Natural killer cell (primary cell): ENCODE measurements around the gene RAX2. TPM values are rescaled to one million over a fixed set of nuclear protein-coding genes. Genes with fewer than 3 reads are reported as not detected.
A peak's percentile ranks its signal among the peaks of the same experiment; 100 is the strongest.

Source experiments
- ATAC-seq, 3 donors: fragments of 150-1000 bp in 2 of 3; fragments of 200-7000 bp in 1 of 3; cut with Tn5 transposase; 1 replicate in 1 of 3; 2 replicates in 2 of 3; pipeline ENCODE4 v1.10.0; 2021; ENCODE audit warnings: mild to moderate bottlenecking in 2 of 3, moderate library complexity in 2 of 3
- DNase-seq, 2 donors: peaks; one replicate each; pipeline versions ENCODE4 v3.0.0 to v3.0.0-alpha.2; 2013 to 2021; ENCODE audit warnings: mixed read lengths in 1 of 2
- H3K27ac ChIP-seq: one replicate; pipeline ENCODE4 v1.5.1; 2013; ENCODE audit warnings: mild to moderate bottlenecking, low read length
- H3K27me3 ChIP-seq: one replicate; pipeline ENCODE4 v1.6.1; 2013; ENCODE audit warnings: low read length; ENCODE audit not compliant: control insufficient read depth, insufficient read depth
- H3K36me3 ChIP-seq: one replicate; pipeline ENCODE4 v1.6.1; 2013; ENCODE audit warnings: low read length; ENCODE audit not compliant: control insufficient read depth, insufficient read depth
- H3K4me1 ChIP-seq: one replicate; pipeline ENCODE4 v1.6.1; 2013; ENCODE audit warnings: low read length; ENCODE audit not compliant: control insufficient read depth, insufficient read depth
- H3K4me3 ChIP-seq: one replicate; pipeline ENCODE4 v1.5.1; 2013; ENCODE audit warnings: low read length
- H3K9me3 ChIP-seq: one replicate; pipeline ENCODE4 v1.6.1; 2013; ENCODE audit warnings: low read length; ENCODE audit not compliant: control insufficient read depth, insufficient read depth
- H3K27ac Mint-ChIP-seq, 2 donors: one replicate each; pipeline ENCODE4 v1.8.0; 2022; ENCODE audit warnings: mild to moderate bottlenecking in 2 of 2, mixed read lengths in 2 of 2, moderate library complexity in 1 of 2
- H3K27me3 Mint-ChIP-seq, 2 donors: one replicate each; pipeline ENCODE4 v1.8.0; 2022; ENCODE audit warnings: low read depth in 2 of 2, mixed read lengths in 2 of 2
- H3K36me3 Mint-ChIP-seq: one replicate; pipeline ENCODE4 v1.8.0; 2022; ENCODE audit warnings: mixed read lengths
- H3K4me1 Mint-ChIP-seq, 2 donors: one replicate each; pipeline ENCODE4 v1.8.0; 2022; ENCODE audit warnings: mixed read lengths in 2 of 2
- H3K4me3 Mint-ChIP-seq: one replicate; pipeline ENCODE4 v1.8.0; 2022; ENCODE audit warnings: mild to moderate bottlenecking, moderate library complexity, mixed read lengths
- H3K9me3 Mint-ChIP-seq, 2 donors: one replicate each; pipeline ENCODE4 v1.8.0; 2022; ENCODE audit warnings: mixed read lengths in 2 of 2
- CTCF ChIP-seq: fragments of 200-600 bp; IDR thresholded peaks from one replicate; pipeline ENCODE4 v1.8.0; 2022; ENCODE audit warnings: antibody characterized with exemption
- WGBS: methylation state at CpG from one replicate; pipeline ENCODE4 v1.1.7; 2013; ENCODE audit warnings: missing lambda C conversion rate; ENCODE audit not compliant: insufficient coverage; 5-methylcytosine and 5-hydroxymethylcytosine counted together
- intact Hi-C: fragments of 100-400 bp; cut with micrococcal nuclease; formaldehyde crosslinking; loops from one replicate; pipeline ENCODE4 v1.14.2; 2022
- total RNA-seq, 4 donors: library from RNA; stranded (reverse); fragments of 120-200 nt in 1 of 4; gene quantifications; one replicate each; pipeline versions ENCODE4 v1.2.3 to v1.2.4, GENCODE V29; 2013 to 2022

The RAX2 gene
- total RNA-seq, 3 donors from 2014 or later (not counting 1 experiment from before 2014, with no cell fraction given), result not detected

GRCh38 chr19:3765121-3765520 lies 6.9 kb downstream of the RAX2 start:
- H3K9me3 Mint-ChIP-seq, result no peaks in the 10 kb centered on the region
- ATAC-seq (no peak), DNase-seq (no peak)
- H3K36me3 Mint-ChIP-seq, result no peaks in the 10 kb centered on the region
- no peaks in the 10 kb centered on the region for H3K27me3 Mint-ChIP-seq
- H3K4me1 ChIP-seq, result peaks cover 27% of the 10 kb centered on the region
- H3K36me3 ChIP-seq, result peaks cover 29% of the 10 kb centered on the region
- H3K4me3 Mint-ChIP-seq, result no peak overlapping the region
- WGBS, result 94% methylated on average over 12 of the region's 12 CpGs
- no peak overlapping the region for H3K4me3 ChIP-seq
- TF ChIP-seq CTCF, result no peak
- no peaks in the 10 kb centered on the region for H3K9me3 ChIP-seq
- H3K27ac Mint-ChIP-seq, result no peak overlapping the region
- peaks cover 27 to 34% of the 10 kb centered on the region in 2 donors for H3K4me1 Mint-ChIP-seq
- intact Hi-C loops, result no loop called here
- H3K27me3 ChIP-seq, result no peaks in the 10 kb centered on the region
- no peak overlapping the region for H3K27ac ChIP-seq

DNA sequence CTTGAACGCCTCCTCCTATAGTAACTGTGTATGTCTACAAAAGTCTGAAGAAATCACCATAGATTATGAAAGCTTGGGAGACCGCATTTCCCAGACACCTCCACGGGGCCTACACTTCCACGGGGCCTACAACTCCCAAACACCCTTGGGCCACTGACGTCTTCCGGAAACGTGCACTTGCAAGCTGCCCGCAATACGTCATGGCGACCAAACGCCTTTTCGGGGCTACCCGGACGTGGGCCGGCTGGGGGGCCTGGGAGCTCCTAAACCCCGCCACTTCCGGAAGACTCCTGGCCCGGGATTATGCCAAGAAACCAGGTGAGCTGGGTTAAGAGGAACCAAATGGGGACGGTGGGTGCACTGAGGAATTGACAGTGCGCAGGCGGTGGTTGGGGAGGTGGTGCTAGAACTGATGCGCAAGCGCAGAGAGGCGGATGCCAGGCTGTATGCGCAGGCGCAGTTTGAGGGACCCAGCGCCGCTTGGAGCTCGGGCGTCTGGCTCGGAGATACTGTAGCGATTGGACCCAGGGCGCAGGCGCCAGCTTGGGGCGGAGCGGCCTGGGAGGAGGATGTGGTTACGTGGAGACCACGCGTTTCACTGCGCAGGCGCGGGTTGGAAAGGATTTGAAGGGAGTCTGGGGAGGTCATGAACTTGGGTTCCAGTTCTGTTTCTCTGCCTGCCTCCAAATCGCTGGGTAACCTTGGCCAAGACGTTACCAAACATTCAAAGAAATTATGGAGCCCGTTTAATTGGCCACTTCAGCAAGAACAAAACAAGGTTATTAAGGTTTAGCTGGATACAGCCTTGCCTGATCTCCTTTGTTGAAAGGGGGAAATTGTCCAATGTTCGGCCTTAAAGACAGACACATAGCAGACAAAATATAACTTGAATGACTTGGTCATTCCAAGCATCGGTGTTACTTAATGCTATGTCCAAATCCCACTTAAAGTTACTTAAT lies 9.2 kb downstream of the RAX2 start, which contains the start of gene MRPL54:
MRPL54 (plus strand) TSS at position 182 of the 959 bp plus-strand sequence; CDS start at position 201, 19 bp downstream.
- Mint-ChIP-seq H3K4me3 (peak within 1 kb of the TSS; percentile 96), H3K9me3 (no peaks in the 10 kb centered on the region), H3K27me3 (no peaks in the 10 kb centered on the region), H3K27ac (peak within 1 kb of the TSS; percentile 99 to 100), H3K4me1 (peaks cover 27 to 34% of the 10 kb centered on the region in 2 donors), H3K36me3 (no peaks in the 10 kb centered on the region)
- Histone ChIP-seq H3K9me3 (no peaks in the 10 kb centered on the region), H3K4me1 (peaks cover 41% of the 10 kb centered on the region), H3K27ac (peak within 1 kb of the TSS; percentile 97), H3K27me3 (no peaks in the 10 kb centered on the region), H3K4me3 (peak within 1 kb of the TSS; percentile 100), H3K36me3 (peaks cover 35% of the 10 kb centered on the region)
- intact Hi-C loops, result loop anchor here (1.0 to 2.0 kb wide), 3 partner anchors 50 to 728 kb away; no protein-coding TSS in a partner anchor
- ATAC-seq (peak; percentile 78 to 91 (median 82)), DNase-seq (peak; percentile 99 to 100)
- WGBS, result 4% methylated on average over 47 of the region's 47 CpGs
- no peak for TF ChIP-seq CTCF

DNA sequence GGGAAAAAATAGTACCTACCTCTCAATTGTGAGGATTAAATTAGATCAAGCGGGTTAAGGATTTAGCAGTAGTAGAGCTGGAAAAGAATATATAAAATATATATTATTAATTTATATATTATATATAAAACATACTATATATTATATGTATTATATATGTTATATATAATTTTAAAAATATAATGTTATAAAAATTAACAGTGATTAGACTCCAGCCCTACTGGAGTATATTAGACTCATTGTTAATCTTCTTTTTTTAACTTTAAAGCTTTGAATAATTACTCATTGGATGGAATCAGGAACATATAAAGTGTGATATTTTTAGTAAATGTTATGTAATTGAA lies 9.9 kb downstream of the RAX2 start:
- Histone ChIP-seq H3K27ac (peak overlapping the region; percentile 97), H3K9me3 (no peaks in the 10 kb centered on the region), H3K4me1 (peaks cover 41% of the 10 kb centered on the region), H3K36me3 (peaks cover 29% of the 10 kb centered on the region), H3K27me3 (no peaks in the 10 kb centered on the region), H3K4me3 (peak overlapping the region; percentile 78)
- WGBS, result no CpG with 5 or more reads among the region's 1 CpG
- DNase-seq, result no peak
- ATAC-seq, result no peak
- H3K27me3 Mint-ChIP-seq, result no peaks in the 10 kb centered on the region
- H3K27ac Mint-ChIP-seq, result peak overlapping the region; percentile 99 to 100
- H3K4me1 Mint-ChIP-seq, result peaks cover 27 to 34% of the 10 kb centered on the region in 2 donors
- no peaks in the 10 kb centered on the region for H3K36me3 Mint-ChIP-seq
- no peaks in the 10 kb centered on the region for H3K9me3 Mint-ChIP-seq
- H3K4me3 Mint-ChIP-seq, result peak overlapping the region; percentile 96
- TF ChIP-seq CTCF, result no peak
- intact Hi-C loops, result loop anchor here (1.0 to 2.0 kb wide), 3 partner anchors 51 to 727 kb away; no protein-coding TSS in a partner anchor
